Measurements from ENCODE around the gene SMYD3.

- no peak for TF ChIP-seq POLR2A (IDR thresholded peaks at IDR 0.05; ENCODE audit: low read depth, low read length)
- TF ChIP-seq POLR2AphosphoS5 (IDR thresholded peaks at IDR 0.05; ENCODE audit: low read length) = no peak
Measured at GRCh38 chr1:245856944-245857531, 650.0 kb downstream of the SMYD3 start.
